H1 (cell line): ENCODE data around the gene MIER2. TPM values are rescaled to one million over a fixed set of nuclear protein-coding genes. Genes with fewer than 3 reads are reported as not detected.

Source experiments
- CTCF ChIA-PET: fragments of 300-600 bp; sonication (Branson Sonifier 250); formaldehyde crosslinking; loops from one replicate; lab custom pipeline; 2021; ENCODE audit not compliant: partially characterized antibody; lab: Charles Lee
- POLR2A ChIA-PET: fragments of 300-600 bp; sonication (Branson Sonifier 250); formaldehyde crosslinking; loops from one replicate; lab custom pipeline; 2021; ENCODE audit warnings: inconsistent platforms; ENCODE audit not compliant: partially characterized antibody; lab: Charles Lee
- DNase-seq, 2 experiments: peaks; one replicate each; pipeline versions ENCODE4 v3.0.0 to v3.0.0-alpha.2; 2010 to 2022; ENCODE audit warnings: low spot score in 2 of 2, low read depth in 1 of 2, mixed read lengths in 1 of 2
- FAIRE-seq: peaks from 2 replicates; lab custom pipeline; 2011; peaks lifted over from hg19 to GRCh38; lab: Jason Lieb, UNC
- H2AFZ ChIP-seq: 2 replicates; pipeline ENCODE4 v1.8.1; 2012; ENCODE audit warnings: low read length, inconsistent platforms
- H2AK5ac ChIP-seq: 2 replicates; pipeline ENCODE4 v1.6.1; 2013; ENCODE audit warnings: low read depth, low read length
- H2BK120ac ChIP-seq: replicated peaks from 2 replicates; pipeline ENCODE3; 2013; ENCODE audit warnings: low read depth, low read length, inconsistent platforms
- H2BK12ac ChIP-seq: 2 replicates; pipeline ENCODE4 v1.6.1; 2013; ENCODE audit warnings: low read depth, low read length
- H2BK15ac ChIP-seq: 2 replicates; pipeline ENCODE4 v1.6.1; 2013; ENCODE audit warnings: low read length
- H2BK20ac ChIP-seq: 2 replicates; pipeline ENCODE4 v1.6.1; 2013; ENCODE audit warnings: low read length
- H2BK5ac ChIP-seq: 2 replicates; pipeline ENCODE4 v1.6.1; 2013; ENCODE audit warnings: low read depth, low read length
- H3K14ac ChIP-seq: 2 replicates; pipeline ENCODE4 v1.6.1; 2013; ENCODE audit warnings: inconsistent platforms; ENCODE audit not compliant: insufficient read length
- H3K18ac ChIP-seq: 2 replicates; pipeline ENCODE4 v1.6.1; 2013; ENCODE audit warnings: low read length; ENCODE audit errors: extremely low read depth
- H3K23ac ChIP-seq: 2 replicates; pipeline ENCODE4 v1.6.1; 2013; ENCODE audit warnings: inconsistent platforms; ENCODE audit not compliant: insufficient read length
- H3K23me2 ChIP-seq: 2 replicates; pipeline ENCODE4 v1.6.1; 2013; ENCODE audit warnings: low read depth, low read length
- H3K27ac ChIP-seq: 2 replicates; pipeline ENCODE4 v1.6.1; 2011; ENCODE audit warnings: low read depth, low read length, inconsistent platforms
- H3K27me3 ChIP-seq, 4 experiments: replicated peaks in 1 of 4; 1 replicate in 1 of 4; 2 replicates in 3 of 4; pipeline versions ENCODE4 v1.6.1 to v1.8.1; 2011 to 2013; ENCODE audit warnings: low read length in 3 of 4, mild to moderate bottlenecking in 3 of 4, inconsistent platforms in 2 of 4, mixed read lengths in 2 of 4, moderate library complexity in 1 of 4; ENCODE audit not compliant: control insufficient read depth in 3 of 4, insufficient read depth in 3 of 4; ENCODE audit errors: extremely low read depth in 1 of 4
- H3K36me3 ChIP-seq, 4 experiments: 2 replicates each; pipeline versions ENCODE4 v1.6.1 to v1.8.1; 2011 to 2013; ENCODE audit warnings: mild to moderate bottlenecking in 4 of 4, low read length in 3 of 4, moderate library complexity in 2 of 4, control low read depth in 1 of 4, inconsistent platforms in 1 of 4; ENCODE audit not compliant: insufficient read depth in 4 of 4, control insufficient read depth in 2 of 4
- H3K4ac ChIP-seq: replicated peaks from 2 replicates; pipeline ENCODE3; 2013; ENCODE audit warnings: low read length, low read depth, mixed read lengths, inconsistent platforms; ENCODE audit not compliant: insufficient read length
- H3K4me1 ChIP-seq, 4 experiments: replicated peaks in 1 of 4; 1 replicate in 1 of 4; 2 replicates in 3 of 4; pipeline versions ENCODE4 v1.6.1 to v1.8.1; 2011 to 2013; ENCODE audit warnings: low read length in 3 of 4, inconsistent platforms in 2 of 4, mixed read lengths in 1 of 4; ENCODE audit not compliant: insufficient read depth in 4 of 4, control insufficient read depth in 3 of 4
- H3K4me2 ChIP-seq, 2 experiments: 2 replicates each; pipeline versions ENCODE4 v1.6.1 to v1.8.1; 2011 to 2013; ENCODE audit warnings: low read depth in 2 of 2, low read length in 2 of 2, control low read depth in 1 of 2, inconsistent platforms in 1 of 2, mild to moderate bottlenecking in 1 of 2; ENCODE audit not compliant: insufficient read depth in 1 of 2
- H3K4me3 ChIP-seq, 4 experiments: fragments of 200-600, 300-600 bp in 1 of 4; sonication (generic), shearing (Covaris generic), sonication (Bioruptor Twin) in 1 of 4; 2 replicates each; pipeline versions ENCODE4 v1.5.1 to v1.8.1; 2011 to 2016; ENCODE audit warnings: low read length in 4 of 4, low read depth in 3 of 4, control low read depth in 2 of 4, inconsistent platforms in 2 of 4, mild to moderate bottlenecking in 2 of 4, mixed read lengths in 1 of 4, moderate library complexity in 1 of 4; ENCODE audit not compliant: insufficient read depth in 2 of 4; ENCODE audit errors: extremely low read depth in 1 of 4
- H3K56ac ChIP-seq: replicated peaks from 2 replicates; pipeline ENCODE3; 2013; ENCODE audit warnings: low read depth, mild to moderate bottlenecking, mixed read lengths, low read length, inconsistent platforms; ENCODE audit not compliant: insufficient read length
- H3K79me1 ChIP-seq: 2 replicates; pipeline ENCODE4 v1.6.1; 2013; ENCODE audit warnings: low read depth, low read length, control low read depth
- H3K79me2 ChIP-seq, 2 experiments: 2 replicates each; pipeline versions ENCODE4 v1.6.1 to v1.8.1; 2012 to 2013; ENCODE audit warnings: low read length in 2 of 2, mild to moderate bottlenecking in 2 of 2, inconsistent platforms in 1 of 2; ENCODE audit not compliant: insufficient read depth in 2 of 2, control insufficient read depth in 1 of 2
- H3K9ac ChIP-seq, 4 experiments: replicated peaks in 1 of 4; 1 replicate in 1 of 4; 2 replicates in 3 of 4; pipeline versions ENCODE4 v1.6.1 to v1.8.1; 2011 to 2013; ENCODE audit warnings: low read depth in 3 of 4, low read length in 3 of 4, control low read depth in 2 of 4, mild to moderate bottlenecking in 2 of 4, moderate library complexity in 2 of 4, inconsistent platforms in 1 of 4; ENCODE audit errors: extremely low read depth in 1 of 4
- H3K9me3 ChIP-seq, 2 experiments: 2 replicates each; pipeline versions ENCODE4 v1.6.1 to v1.8.1; 2012 to 2013; ENCODE audit warnings: mild to moderate bottlenecking in 2 of 2, moderate library complexity in 2 of 2, control low read depth in 1 of 2, inconsistent platforms in 1 of 2, low read depth in 1 of 2, low read length in 1 of 2, mixed read lengths in 1 of 2; ENCODE audit not compliant: insufficient read depth in 2 of 2
- H4K20me1 ChIP-seq, 2 experiments: replicated peaks in 1 of 2; 2 replicates each; pipeline versions ENCODE3 to v1.8.1; 2011 to 2013; ENCODE audit warnings: inconsistent platforms in 2 of 2, low read length in 2 of 2, mild to moderate bottlenecking in 1 of 2; ENCODE audit not compliant: insufficient read depth in 2 of 2, control insufficient read depth in 1 of 2
- H4K5ac ChIP-seq: 2 replicates; pipeline ENCODE4 v1.6.1; 2013; ENCODE audit warnings: low read length, low read depth, mixed read lengths, inconsistent platforms; ENCODE audit not compliant: insufficient read length
- H4K8ac ChIP-seq: 2 replicates; pipeline ENCODE4 v1.8.0; 2013; ENCODE audit warnings: mild to moderate bottlenecking, moderate library complexity, low read length, inconsistent platforms; ENCODE audit not compliant: insufficient read depth; ENCODE audit errors: extremely low read depth
- H4K91ac ChIP-seq: replicated peaks from 2 replicates; pipeline ENCODE3; 2013; ENCODE audit warnings: low read length, mixed read lengths, inconsistent platforms; ENCODE audit not compliant: insufficient read length
- CBX8 ChIP-seq: fragments of 300-800, 300-1000 bp; sonication (generic); IDR thresholded peaks from 2 replicates; pipeline ENCODE4 v1.7.1; 2016; ENCODE audit warnings: low read depth, low read length, borderline replicate concordance
- CTBP2 ChIP-seq: IDR thresholded peaks from 2 replicates; pipeline ENCODE4 v1.7.0; 2011; ENCODE audit warnings: borderline replicate concordance, mild to moderate bottlenecking, moderate library complexity, mixed read lengths, low read length; ENCODE audit not compliant: insufficient read depth, insufficient read length
- NANOG ChIP-seq: IDR thresholded peaks from 2 replicates; pipeline ENCODE4 v1.6.1; 2011; ENCODE audit warnings: low read length, low read depth, mild to moderate bottlenecking, inconsistent platforms; ENCODE audit not compliant: insufficient read depth, poor library complexity, severe bottlenecking
- TAF7 ChIP-seq: optimal IDR thresholded peaks from 2 replicates; pipeline ENCODE3; 2011; ENCODE audit warnings: low read depth, mild to moderate bottlenecking, inconsistent platforms, low read length, moderate library complexity, borderline replicate concordance
- ZNF274 ChIP-seq: IDR thresholded peaks from 2 replicates; pipeline ENCODE4 v1.7.0; 2012; ENCODE audit warnings: low read length, borderline replicate concordance; ENCODE audit errors: extremely low read depth
- WGBS, 2 experiments: shearing (Covaris generic) in 1 of 2; methylation state at CpG; one replicate each; pipeline versions ENCODE4 v1.1.6 to v1.1.7; 2013 to 2015; ENCODE audit warnings: low lambda C conversion rate in 2 of 2, mixed read lengths in 2 of 2, inconsistent platforms in 1 of 2, low coverage in 1 of 2, missing lambda C conversion rate in 1 of 2; ENCODE audit not compliant: insufficient replicate concordance in 2 of 2, insufficient coverage in 1 of 2, insufficient read length in 1 of 2; ENCODE audit errors: extremely low coverage in 1 of 2, missing lambda C conversion rate in 1 of 2; 5-methylcytosine and 5-hydroxymethylcytosine counted together
- polyA plus RNA-seq, 7 experiments: library from polyadenylated mRNA; depleted of rRNA in 3 of 7; stranded (reverse) in 5 of 7; unstranded in 2 of 7; fragments of >200 nt in 5 of 7; fragments of 200-250 nt in 2 of 7; gene quantifications; 1 replicate in 5 of 7; 2 replicates in 1 of 7; 4 replicates in 1 of 7; pipeline versions ENCODE4 v1.2.1 to v1.2.3, GENCODE V29; 2011 to 2013; ENCODE audit warnings: missing spikeins in 2 of 7, mixed read lengths in 2 of 7
- total RNA-seq: library from RNA; stranded (reverse); fragmentation: NEBNext Ultra II Directional; extraction: Animal tissue kit (Norgen Biotek cat#: 25700); gene quantifications from 2 replicates; pipeline ENCODE4 v1.2.1, GENCODE V29; 2021
- TF ChIP-seq, protein P1 (sequence below): IDR thresholded peaks from 2 replicates; pipeline ENCODE4 v1.6.1; 2011; ENCODE audit warnings: low read depth, mild to moderate bottlenecking, low read length; ENCODE audit not compliant: insufficient read depth
- TF ChIP-seq, protein P2 (sequence below): IDR thresholded peaks from 2 replicates; pipeline ENCODE4 v1.6.1; 2012; ENCODE audit warnings: inconsistent platforms

MIER2 gene
- total and polyA plus RNA-seq, 2 of the 8 experiments (the other 6 are each of a cell fraction or from before 2014, with no cell fraction given): 30.3 to 48.3 TPM

DNA sequence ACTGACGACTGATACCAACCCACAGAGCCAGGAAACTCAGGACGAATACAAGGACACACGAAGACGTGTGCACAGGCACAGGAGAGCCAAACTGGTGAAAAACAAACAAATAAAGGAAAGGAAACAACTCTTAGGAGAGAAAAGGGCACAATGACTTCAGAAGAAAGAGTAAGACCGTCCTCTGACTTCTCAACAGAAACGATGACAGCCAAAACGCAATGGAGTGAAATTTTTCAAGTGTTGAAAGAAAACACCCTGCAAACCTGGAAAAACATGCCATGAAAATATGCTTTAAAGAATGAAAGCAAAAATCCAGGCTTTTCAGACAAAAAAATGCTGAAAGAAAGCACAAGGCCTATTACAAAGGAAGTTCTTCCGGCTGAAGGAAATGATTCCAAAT is 28.8 kb downstream of the MIER2 start:
- Histone ChIP-seq H3K4me1 (no peaks in the 10 kb centered on the region), H3K23ac (no peak overlapping the region), H3K36me3 (peaks cover 5 to 40% (median 23%) of the 10 kb centered on the region in 4 experiments; a peak in 6 of 8 replicates), H3K4ac (no peak overlapping the region), H4K20me1 (peaks cover 2 to 16% of the 10 kb centered on the region in 2 experiments), H3K14ac (no peak overlapping the region), H3K18ac (no peak overlapping the region), H2BK20ac (no peak overlapping the region), H2BK5ac (no peak overlapping the region), H4K91ac (no peak overlapping the region), H2BK12ac (no peak overlapping the region), H4K8ac (no peak overlapping the region), H3K9me3 (peaks cover 5 to 8% of the 10 kb centered on the region in 2 experiments; a peak in 3 of 4 replicates), H2AFZ (no peak overlapping the region), H3K9ac (no peak overlapping the region), H3K4me3 (no peak overlapping the region), H3K79me1 (peaks cover 5% of the 10 kb centered on the region), H4K5ac (no peak overlapping the region), H3K79me2 (peaks cover 3 to 24% of the 10 kb centered on the region in 2 experiments; a peak in 3 of 4 replicates)
- ChIA-PET CTCF (no interaction called here), POLR2A (interaction anchor here (1.0 kb wide), 1 partner anchor 26 kb away, joined by 3 read pairs; no protein-coding TSS in a partner anchor)
- no peak for DNase-seq
- WGBS, 2 experiments: 94% methylated on average over 8 of the region's 8 CpGs; no CpG with 5 or more reads in 1 of the 2 experiments
- TF ChIP-seq ZNF274 (no peak), TAF7 (no peak), CBX8 (no peak), NANOG (no peak), CTBP2 (no peak)
- TF ChIP-seq, protein P1, sequence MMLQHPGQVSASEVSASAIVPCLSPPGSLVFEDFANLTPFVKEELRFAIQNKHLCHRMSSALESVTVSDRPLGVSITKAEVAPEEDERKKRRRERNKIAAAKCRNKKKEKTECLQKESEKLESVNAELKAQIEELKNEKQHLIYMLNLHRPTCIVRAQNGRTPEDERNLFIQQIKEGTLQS: no peak
- TF ChIP-seq, protein P2, sequence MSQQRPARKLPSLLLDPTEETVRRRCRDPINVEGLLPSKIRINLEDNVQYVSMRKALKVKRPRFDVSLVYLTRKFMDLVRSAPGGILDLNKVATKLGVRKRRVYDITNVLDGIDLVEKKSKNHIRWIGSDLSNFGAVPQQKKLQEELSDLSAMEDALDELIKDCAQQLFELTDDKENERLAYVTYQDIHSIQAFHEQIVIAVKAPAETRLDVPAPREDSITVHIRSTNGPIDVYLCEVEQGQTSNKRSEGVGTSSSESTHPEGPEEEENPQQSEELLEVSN: no peak
- TF ChIP-seq, all 59 proteins: peak for 0
- no peaks in the 10 kb centered on the region for H3K23me2 ChIP-seq
- no peak overlapping the region for H3K4me2 ChIP-seq
- FAIRE-seq: no peak
- no peak overlapping the region for H2BK15ac ChIP-seq
- H2BK120ac ChIP-seq: no peak overlapping the region
- no peak overlapping the region for H2AK5ac ChIP-seq
- H3K56ac ChIP-seq: no peak overlapping the region
- H3K27ac ChIP-seq: no peak overlapping the region
- H3K27me3 ChIP-seq: no peaks in the 10 kb centered on the region
